HEK293 (cell line): ENCODE results near the gene TNS3.

Experiments
- ZNF350 ChIP-seq: fragments of 450-650 bp; formaldehyde crosslinking; IDR thresholded peaks from 2 replicates; pipeline ENCODE4 v1.5.0; 2017; ENCODE audit warnings: missing biosample characterization, mild to moderate bottlenecking, missing genetic modification characterization
- ZNF677 ChIP-seq: fragments of 450-650 bp; IDR thresholded peaks from 2 replicates; pipeline ENCODE4 v1.5.0; 2018; ENCODE audit warnings: missing biosample characterization, mild to moderate bottlenecking, missing genetic modification characterization, moderate library complexity
- ZNF76 ChIP-seq: fragments of 450-650 bp; formaldehyde crosslinking; IDR thresholded peaks from 2 replicates; pipeline ENCODE4; 2016; ENCODE audit warnings: low read depth, missing biosample characterization, missing genetic modification characterization, borderline replicate concordance

GRCh38 chr7:47366960-47367359, 215.0 kb downstream of the TNS3 start:
- TF ChIP-seq ZNF76 (tag by site-specific recombination) (no peak), ZNF677 (no peak), ZNF350 (tag by site-specific recombination) (no peak)
